ENCODE data around the gene ATL2. TPM values are rescaled to one million over a fixed set of nuclear protein-coding genes. Genes with fewer than 3 reads are reported as not detected.
"Not testable (repeated sequence)": the region's sequence is repeated elsewhere in the genome, so short reads cannot be mapped to it uniquely, and the experiment has no call there.

Gene ATL2
- polyA plus RNA-seq, 4 donors: 58.8 to 72.3 (median 69.8) TPM

DNA sequence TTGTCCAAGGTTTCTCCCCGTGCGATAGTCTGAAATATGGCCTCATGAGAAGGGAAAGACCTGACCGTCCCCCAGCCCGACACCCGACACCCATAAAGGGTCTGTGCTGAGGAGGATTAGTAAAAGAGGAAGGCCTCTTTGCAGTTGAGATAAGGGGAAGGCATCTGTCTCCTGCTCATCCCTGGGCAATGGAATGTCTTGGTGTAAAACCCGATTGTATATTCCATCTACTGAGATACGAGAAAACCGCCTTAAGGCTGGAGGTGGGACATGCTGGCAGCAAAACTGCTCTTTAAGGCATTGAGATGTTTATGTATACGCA lies 99.0 kb downstream of the ATL2 start:
- not testable (repeated sequence) for DNase-seq (ENCODE audit: low read depth in 4 of 4, low spot score in 3 of 4)

DNA sequence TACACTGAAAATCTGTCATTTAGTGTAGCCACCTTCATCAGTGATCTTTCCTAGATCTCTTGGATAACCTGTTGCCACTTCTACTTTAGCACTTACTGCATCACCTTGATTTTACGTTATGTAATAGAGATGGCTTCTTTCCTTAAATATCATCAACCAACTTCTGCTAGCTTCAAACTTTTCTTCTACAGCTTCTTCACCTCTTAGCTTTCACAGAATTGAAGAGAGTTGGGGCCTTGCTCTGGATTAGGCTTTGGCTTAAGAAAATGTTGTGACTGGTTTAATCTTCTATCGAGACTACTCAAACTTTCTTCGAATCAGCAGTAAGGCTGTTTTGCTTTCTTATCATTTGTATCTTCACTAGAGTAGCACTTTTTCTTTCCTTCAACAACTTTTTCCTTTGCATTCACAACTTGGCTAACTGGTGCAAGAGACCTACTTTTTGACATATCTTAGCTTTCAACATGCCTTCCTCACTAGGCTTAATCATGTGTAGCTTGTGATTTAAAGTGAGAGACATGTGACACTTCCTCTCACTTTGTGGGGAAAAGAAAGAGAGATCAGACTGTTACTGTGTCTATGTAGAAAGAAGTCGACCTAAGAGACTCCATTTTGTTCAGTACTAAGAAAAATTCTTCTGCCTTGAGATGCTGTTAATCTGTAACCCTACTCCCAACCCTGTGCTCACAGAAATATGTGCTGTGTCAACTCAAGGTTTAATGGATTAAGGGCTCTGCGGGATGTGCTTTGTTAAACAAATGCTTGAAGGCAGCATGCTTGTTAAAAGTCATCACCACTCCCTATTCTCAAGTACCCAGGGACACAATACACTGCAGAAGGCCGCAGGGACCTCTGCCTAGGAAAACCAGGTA lies 99.6 kb downstream of the ATL2 start:
- no peak for DNase-seq (ENCODE audit: low read depth in 4 of 4, low spot score in 3 of 4)

DNA sequence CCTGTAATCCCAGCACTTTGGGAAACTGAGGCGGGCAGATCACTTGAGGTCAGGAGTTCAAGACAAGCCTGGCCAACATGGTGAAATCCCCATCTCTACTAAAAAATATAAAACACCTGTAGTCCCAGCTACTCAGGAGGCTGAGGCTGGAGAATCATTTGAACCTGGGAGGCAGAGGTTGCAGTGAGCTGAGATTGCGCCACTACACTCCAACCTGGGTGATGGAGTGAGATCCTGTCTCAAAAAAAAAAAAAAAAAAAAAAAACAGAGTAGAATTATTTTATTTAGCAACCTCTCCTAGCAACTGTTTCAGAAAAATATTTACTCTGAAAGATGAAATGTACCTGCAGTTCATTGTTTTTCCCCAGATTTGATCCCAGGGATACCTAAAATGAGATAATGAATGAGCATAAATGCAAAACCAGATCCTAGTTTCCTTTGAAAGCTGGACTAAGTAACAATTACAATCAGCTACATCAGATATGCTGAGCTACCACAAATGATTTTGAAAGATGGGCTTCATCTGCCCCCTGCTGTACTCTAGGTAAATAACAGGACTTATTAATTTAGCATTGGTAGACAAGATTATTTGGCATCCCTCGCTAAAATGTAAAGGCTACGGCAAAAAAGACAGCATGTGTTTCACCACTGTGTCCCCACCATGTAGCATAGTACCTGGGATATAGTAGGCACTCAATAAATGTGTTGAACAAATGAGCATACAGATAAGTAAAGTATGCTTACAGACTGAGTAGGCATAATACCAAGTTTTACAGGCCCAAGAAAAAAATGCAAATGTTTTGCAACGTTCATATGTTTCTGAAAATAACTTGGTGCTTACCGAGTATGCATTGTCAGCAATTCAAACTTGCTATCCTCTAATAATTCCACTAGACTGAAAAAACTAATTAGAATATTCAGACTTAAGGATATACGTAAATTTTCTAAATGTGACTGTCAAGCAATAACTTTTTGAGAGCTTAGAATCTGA lies 102.5 kb downstream of the ATL2 start:
- peak; percentile 65 to 69 (median 67) for DNase-seq (ENCODE audit: low read depth in 4 of 4, low spot score in 3 of 4)

DNA sequence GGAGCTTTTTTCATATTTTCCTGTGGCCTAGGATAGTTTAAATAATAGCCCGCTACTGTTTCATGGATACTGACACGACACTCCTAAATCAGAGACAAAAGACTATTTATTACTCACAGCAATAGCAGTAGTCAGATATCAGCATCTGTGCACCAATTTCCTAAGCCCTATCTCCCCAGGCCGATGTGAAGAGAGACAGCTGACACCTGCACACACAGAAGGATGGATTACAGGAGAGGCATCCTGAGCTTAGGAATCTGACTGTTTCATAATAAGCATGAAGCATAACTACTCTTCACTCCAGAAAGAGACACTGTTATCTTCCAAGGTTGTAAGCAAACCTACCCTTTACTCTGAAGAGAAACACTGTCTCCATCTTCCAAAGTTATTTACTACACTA lies 105.4 kb downstream of the ATL2 start:
- DNase-seq (ENCODE audit: low read depth in 4 of 4, low spot score in 3 of 4): no peak

- no peak for DNase-seq (ENCODE audit: low read depth in 4 of 4, low spot score in 3 of 4)
These were observed 107.7 kb downstream of the ATL2 start for GRCh38 chr2:38269421-38269820.

GRCh38 chr2:38268691-38269327 lies 108.3 kb downstream of the ATL2 start:
- DNase-seq (ENCODE audit: low read depth in 4 of 4, low spot score in 3 of 4): no peak

GRCh38 chr2:38268001-38268400 lies 109.1 kb downstream of the ATL2 start:
- DNase-seq (ENCODE audit: low read depth in 4 of 4, low spot score in 3 of 4): no peak

- DNase-seq (ENCODE audit: low read depth in 4 of 4, low spot score in 3 of 4): no peak
These were observed 109.7 kb downstream of the ATL2 start for GRCh38 chr2:38267270-38267925.

- DNase-seq (ENCODE audit: low read depth in 4 of 4, low spot score in 3 of 4): no peak
These were observed 110.6 kb downstream of the ATL2 start for GRCh38 chr2:38266382-38267061.

DNA sequence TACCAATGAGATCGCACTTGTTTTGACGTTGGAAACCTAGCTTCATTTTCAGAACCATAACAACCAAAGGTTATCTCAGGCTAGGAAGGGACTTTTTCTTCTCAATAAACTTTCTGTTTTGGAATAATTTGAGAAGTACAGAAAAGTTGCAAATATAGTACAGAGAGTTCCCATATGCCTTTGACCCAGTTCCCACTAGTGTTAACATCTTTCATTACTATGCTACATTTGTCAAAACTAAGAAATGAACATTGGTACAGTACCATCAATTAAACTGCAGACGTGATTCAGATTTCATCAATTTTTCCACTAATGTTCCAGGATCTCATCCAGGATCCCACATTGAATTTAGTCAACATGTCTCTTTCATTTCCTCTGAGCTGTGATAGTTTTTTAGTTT lies 111.6 kb downstream of the ATL2 start:
- no peak for DNase-seq (ENCODE audit: low read depth in 4 of 4, low spot score in 3 of 4)

GRCh38 chr2:38264396-38265221 lies 112.5 kb downstream of the ATL2 start:
- peak; percentile 62 to 85 (median 78) for DNase-seq (ENCODE audit: low read depth in 4 of 4, low spot score in 3 of 4)

DNA sequence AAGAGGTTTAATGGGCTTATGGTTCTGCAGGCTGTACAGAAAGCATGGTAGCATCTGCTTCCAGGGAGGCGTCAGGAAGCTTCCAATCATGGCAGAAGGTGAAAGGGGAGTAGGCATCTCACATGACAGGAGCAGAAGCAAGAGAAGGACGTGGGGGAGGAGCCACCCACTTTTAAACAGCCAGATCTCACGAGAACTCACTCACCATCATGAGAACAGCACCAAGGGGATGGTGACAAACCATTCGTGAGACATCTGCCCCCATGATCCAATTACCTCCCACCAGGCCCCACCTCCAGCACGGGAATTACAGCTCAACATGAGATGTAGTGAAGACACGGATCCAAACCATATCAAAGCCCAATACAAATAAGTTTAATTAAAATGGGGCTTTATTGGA lies 113.8 kb downstream of the ATL2 start:
- no peak for DNase-seq (ENCODE audit: low read depth in 4 of 4, low spot score in 3 of 4)

DNA sequence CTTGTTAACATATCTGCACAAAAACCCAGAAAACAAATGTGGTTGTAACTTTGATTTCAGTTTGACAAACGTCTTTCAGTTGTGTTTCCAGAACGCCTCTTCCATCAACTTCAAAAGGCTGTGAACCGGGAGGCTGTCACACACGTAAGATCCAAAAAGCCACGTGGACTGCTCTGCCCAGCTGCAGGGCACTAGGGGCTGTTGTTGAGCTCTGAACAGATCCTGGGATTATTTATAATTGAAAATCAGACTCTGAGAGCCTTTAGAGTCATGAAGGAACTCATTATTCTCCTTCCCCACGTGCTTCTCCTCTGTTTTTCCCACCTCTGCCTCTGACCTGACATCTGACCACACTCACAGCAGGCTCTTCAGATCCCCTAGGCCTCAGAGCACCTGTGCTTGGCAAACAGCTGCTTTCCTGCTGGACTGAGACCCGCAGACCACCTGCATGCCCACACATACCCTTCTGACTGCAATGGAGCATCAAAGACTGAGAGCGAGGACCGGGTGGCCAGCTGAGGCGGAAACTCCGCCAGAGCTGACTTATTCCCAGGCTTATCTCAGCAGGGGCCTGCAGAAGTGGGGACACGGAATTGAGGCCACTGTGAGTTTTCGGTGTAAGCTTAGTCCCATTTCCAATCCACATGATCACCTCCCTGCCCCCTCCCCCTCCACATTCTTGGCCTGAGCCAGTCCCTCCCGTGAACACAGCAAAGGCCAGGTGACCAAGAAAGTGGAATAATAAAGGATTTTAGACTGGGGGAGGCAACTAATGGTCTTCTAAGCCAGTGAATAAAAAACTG lies 114.8 kb downstream of the ATL2 start:
- no peak for DNase-seq (ENCODE audit: low read depth in 4 of 4, low spot score in 3 of 4)

GRCh38 chr2:38261569-38262068 lies 115.5 kb downstream of the ATL2 start:
- DNase-seq (ENCODE audit: low read depth in 4 of 4, low spot score in 3 of 4): no peak

GRCh38 chr2:38260972-38261371 lies 116.1 kb downstream of the ATL2 start:
- no peak for DNase-seq (ENCODE audit: low read depth in 4 of 4, low spot score in 3 of 4)

DNA sequence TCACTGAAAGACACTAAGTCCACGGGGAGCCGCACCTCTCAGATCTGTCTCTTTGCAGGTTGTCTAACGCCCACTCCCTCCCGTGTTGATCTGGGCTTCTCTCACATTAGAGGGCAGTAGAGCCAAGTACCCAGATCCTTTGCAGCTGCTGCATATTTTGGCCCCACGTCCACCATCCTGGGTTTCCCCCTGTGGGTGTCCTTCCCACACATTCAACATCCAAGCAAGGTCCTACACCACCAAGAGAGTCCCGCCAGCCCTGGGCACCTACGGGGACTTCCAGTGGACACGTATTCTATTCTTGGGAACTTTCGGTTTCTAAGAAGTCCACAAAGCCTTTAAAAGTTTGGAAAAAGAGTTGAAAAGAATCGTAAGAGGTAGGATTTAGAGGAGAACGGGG lies 116.6 kb downstream of the ATL2 start:
- no peak for DNase-seq (ENCODE audit: low read depth in 4 of 4, low spot score in 3 of 4)

GRCh38 chr2:38259311-38259710 lies 117.8 kb downstream of the ATL2 start:
- no peak for DNase-seq (ENCODE audit: low read depth in 4 of 4, low spot score in 3 of 4)

GRCh38 chr2:38257680-38258079 lies 119.4 kb downstream of the ATL2 start:
- not testable (repeated sequence) for DNase-seq (ENCODE audit: low read depth in 4 of 4, low spot score in 3 of 4)

All from right renal pelvis (tissue), 4 donors.